SH-SY5Y (cell line): ENCODE results near the gene TTN.

Source experiments
- GATA2 ChIP-seq: IDR thresholded peaks from 2 replicates; pipeline ENCODE4 v1.6.1; 2011; ENCODE audit warnings: mild to moderate bottlenecking, low read depth, low read length
- GATA3 ChIP-seq: IDR thresholded peaks from 2 replicates; pipeline ENCODE4 v1.6.1; 2011; ENCODE audit warnings: low read depth, mild to moderate bottlenecking, low read length, moderate library complexity

GRCh38 chr2:178602901-178603300, 204.3 kb downstream of the TTN start:
- TF ChIP-seq GATA2 (no peak), GATA3 (no peak)
